Body of pancreas (tissue), 4 donors: ENCODE measurements around the gene TM6SF1.
"Not testable (repeated sequence)": the region's sequence is repeated elsewhere in the genome, so short reads cannot be mapped to it uniquely, and the experiment has no call there.

Source experiments
- CTCF ChIP-seq, 7 experiments: fragments of 450-650 bp in 4 of 7; fragments of 200-600 bp in 3 of 7; sonication (generic) in 3 of 7; IDR thresholded peaks; one replicate each; pipeline ENCODE4 v1.5.1; 2016 to 2019; ENCODE audit warnings: antibody characterized with exemption in 7 of 7
- POLR2A ChIP-seq, 3 donors: fragments of 450-650 bp; IDR thresholded peaks; one replicate each; pipeline ENCODE4 v1.6.1; 2016; ENCODE audit warnings: antibody characterized with exemption in 3 of 3, mild to moderate bottlenecking in 2 of 3

DNA sequence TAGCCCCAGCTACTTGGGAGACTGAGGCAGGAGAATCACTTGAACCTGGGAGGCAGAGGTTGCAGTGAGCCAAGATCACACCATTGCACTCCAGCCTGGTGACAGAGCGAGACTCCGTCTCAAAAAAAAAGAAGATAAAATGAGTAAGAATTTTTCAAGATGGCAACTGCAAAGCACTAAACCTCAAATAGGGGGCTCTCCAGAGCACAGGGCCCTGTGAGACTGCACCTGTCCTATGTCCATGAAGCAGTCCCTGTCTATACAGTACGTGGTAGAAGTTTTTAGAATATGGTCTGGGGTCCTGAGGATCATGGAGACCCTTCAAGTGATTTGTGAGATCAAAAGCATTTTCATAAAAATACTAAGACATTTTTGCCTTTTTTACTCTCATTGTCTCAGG lies 22.0 kb upstream of the TM6SF1 start:
- not testable (repeated sequence) for TF ChIP-seq CTCF, POLR2A (IDR thresholded peaks at IDR 0.05)
